Osteoblast (primary cell): ENCODE results near the gene SH2D4B. TPM values are rescaled to one million over a fixed set of nuclear protein-coding genes. Genes with fewer than 3 reads are reported as not detected.

Experiments
- DNase-seq: peaks from one replicate; pipeline ENCODE4 v3.0.0; 2011; ENCODE audit warnings: low spot score, mixed read lengths; ENCODE audit not compliant: insufficient read length; ENCODE audit errors: missing footprints
- H2AFZ ChIP-seq: 2 replicates; pipeline ENCODE4 v1.6.0; 2011; ENCODE audit warnings: mild to moderate bottlenecking, low read length
- H3K27ac ChIP-seq: 2 replicates; pipeline ENCODE4 v1.5.1; 2011; ENCODE audit warnings: mild to moderate bottlenecking, low read depth, low read length, moderate library complexity
- H3K27me3 ChIP-seq: 2 replicates; pipeline ENCODE4 v1.6.0; 2012; ENCODE audit warnings: mild to moderate bottlenecking, control low read depth, inconsistent platforms, low read length, moderate library complexity; ENCODE audit not compliant: insufficient read depth
- H3K36me3 ChIP-seq: 2 replicates; pipeline ENCODE4 v1.5.1; 2011; ENCODE audit warnings: mild to moderate bottlenecking, low read length, control low read depth, moderate library complexity; ENCODE audit not compliant: insufficient read depth
- H3K4me1 ChIP-seq: 2 replicates; pipeline ENCODE4 v1.5.1; 2011; ENCODE audit warnings: mild to moderate bottlenecking, low read length, control low read depth, moderate library complexity; ENCODE audit not compliant: insufficient read depth
- H3K4me2 ChIP-seq: 2 replicates; pipeline ENCODE4 v1.6.0; 2011; ENCODE audit warnings: mild to moderate bottlenecking, low read length; ENCODE audit not compliant: insufficient read depth
- H3K4me3 ChIP-seq: fragments of 200-600 bp; sonication (generic); 3 replicates; pipeline ENCODE4 v1.5.1; 2012; ENCODE audit warnings: mild to moderate bottlenecking, low read length, inconsistent platforms; ENCODE audit not compliant: insufficient read depth
- H3K79me2 ChIP-seq: 2 replicates; pipeline ENCODE4 v1.6.0; 2012; ENCODE audit warnings: mild to moderate bottlenecking, low read length, control low read depth, inconsistent platforms; ENCODE audit not compliant: insufficient read depth
- H3K9me3 ChIP-seq: 2 replicates; pipeline ENCODE4 v1.5.1; 2011; ENCODE audit warnings: low read depth, low read length, control low read depth
- H4K20me1 ChIP-seq: 2 replicates; pipeline ENCODE4 v1.6.0; 2012; ENCODE audit warnings: mild to moderate bottlenecking, low read length, control low read depth; ENCODE audit not compliant: insufficient read depth
- total RNA-seq: library from RNA; depleted of rRNA; stranded (reverse); fragments of >200 nt; gene quantifications from 2 replicates; pipeline ENCODE4 v1.2.3, GENCODE V29; 2012
- TF ChIP-seq, protein P1 (sequence below): IDR thresholded peaks from 2 replicates; pipeline ENCODE4 v1.5.1; 2011; ENCODE audit warnings: mild to moderate bottlenecking, low read depth, low read length, moderate library complexity; ENCODE audit errors: extremely low read depth

SH2D4B gene
- total RNA-seq, 1 donor = under 0.01 TPM

- Histone ChIP-seq H3K9me3 (no peaks in the 10 kb centered on the region), H3K79me2 (no peaks in the 10 kb centered on the region), H3K4me3 (no peak overlapping the region), H3K27ac (no peak overlapping the region), H3K4me2 (no peak overlapping the region), H4K20me1 (no peaks in the 10 kb centered on the region), H3K36me3 (no peaks in the 10 kb centered on the region), H3K27me3 (no peaks in the 10 kb centered on the region), H2AFZ (no peak overlapping the region), H3K4me1 (no peaks in the 10 kb centered on the region)
- TF ChIP-seq, protein P1, sequence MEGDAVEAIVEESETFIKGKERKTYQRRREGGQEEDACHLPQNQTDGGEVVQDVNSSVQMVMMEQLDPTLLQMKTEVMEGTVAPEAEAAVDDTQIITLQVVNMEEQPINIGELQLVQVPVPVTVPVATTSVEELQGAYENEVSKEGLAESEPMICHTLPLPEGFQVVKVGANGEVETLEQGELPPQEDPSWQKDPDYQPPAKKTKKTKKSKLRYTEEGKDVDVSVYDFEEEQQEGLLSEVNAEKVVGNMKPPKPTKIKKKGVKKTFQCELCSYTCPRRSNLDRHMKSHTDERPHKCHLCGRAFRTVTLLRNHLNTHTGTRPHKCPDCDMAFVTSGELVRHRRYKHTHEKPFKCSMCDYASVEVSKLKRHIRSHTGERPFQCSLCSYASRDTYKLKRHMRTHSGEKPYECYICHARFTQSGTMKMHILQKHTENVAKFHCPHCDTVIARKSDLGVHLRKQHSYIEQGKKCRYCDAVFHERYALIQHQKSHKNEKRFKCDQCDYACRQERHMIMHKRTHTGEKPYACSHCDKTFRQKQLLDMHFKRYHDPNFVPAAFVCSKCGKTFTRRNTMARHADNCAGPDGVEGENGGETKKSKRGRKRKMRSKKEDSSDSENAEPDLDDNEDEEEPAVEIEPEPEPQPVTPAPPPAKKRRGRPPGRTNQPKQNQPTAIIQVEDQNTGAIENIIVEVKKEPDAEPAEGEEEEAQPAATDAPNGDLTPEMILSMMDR = no peak
- DNase-seq = no peak
These were observed 134.9 kb downstream of the SH2D4B start for GRCh38 chr10:80672613-80673012.

DNA sequence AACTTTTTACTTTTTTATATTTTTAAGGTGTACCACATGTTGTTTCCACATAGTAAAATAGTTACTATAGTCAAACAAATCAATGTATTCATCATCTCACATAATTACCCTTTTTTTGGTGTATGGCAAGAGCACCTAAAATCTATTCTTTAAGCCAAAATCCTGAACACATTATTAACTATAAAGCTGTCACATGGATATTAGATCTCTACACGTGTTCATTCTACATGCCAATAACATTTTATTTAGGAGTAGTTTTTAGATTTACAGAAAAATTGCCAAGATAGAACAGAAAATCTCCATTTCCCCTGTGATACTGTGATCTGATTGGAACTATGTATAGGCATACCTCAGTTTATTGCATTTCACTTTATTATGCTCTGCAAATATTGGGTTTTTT, 137.1 kb downstream of the SH2D4B start:
- H2AFZ ChIP-seq = no peak overlapping the region
- no peak overlapping the region for H3K4me2 ChIP-seq
- H3K79me2 ChIP-seq = no peaks in the 10 kb centered on the region
- H3K4me3 ChIP-seq = no peak overlapping the region
- no peaks in the 10 kb centered on the region for H4K20me1 ChIP-seq
- H3K36me3 ChIP-seq = no peaks in the 10 kb centered on the region
- H3K4me1 ChIP-seq = no peaks in the 10 kb centered on the region
- TF ChIP-seq, protein P1 = no peak
- no peaks in the 10 kb centered on the region for H3K27me3 ChIP-seq
- no peaks in the 10 kb centered on the region for H3K9me3 ChIP-seq
- no peak for DNase-seq
- no peak overlapping the region for H3K27ac ChIP-seq

DNA sequence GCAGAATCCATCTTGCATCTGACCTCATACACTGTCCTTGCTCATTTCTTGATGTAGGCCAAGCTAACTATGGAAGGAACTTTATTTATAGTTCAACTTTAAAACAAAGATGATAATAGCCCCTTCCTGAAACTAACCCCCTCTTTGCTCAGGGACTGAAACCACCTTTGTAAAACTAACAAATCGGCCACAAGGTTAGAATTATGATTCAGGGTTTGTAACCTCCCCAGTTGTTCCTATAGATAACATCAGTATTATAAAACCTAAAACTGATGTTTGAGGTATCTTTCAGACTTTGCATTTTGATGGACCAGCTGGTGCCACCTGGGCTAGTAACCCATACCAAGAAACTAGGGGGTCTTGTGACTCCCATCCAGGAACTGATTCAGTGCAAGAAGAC, 143.4 kb downstream of the SH2D4B start:
- H4K20me1 ChIP-seq = no peaks in the 10 kb centered on the region
- H2AFZ ChIP-seq = no peak overlapping the region
- no peaks in the 10 kb centered on the region for H3K4me1 ChIP-seq
- H3K27me3 ChIP-seq = no peaks in the 10 kb centered on the region
- H3K27ac ChIP-seq = no peak overlapping the region
- no peaks in the 10 kb centered on the region for H3K36me3 ChIP-seq
- no peaks in the 10 kb centered on the region for H3K79me2 ChIP-seq
- H3K4me3 ChIP-seq = no peak overlapping the region
- no peaks in the 10 kb centered on the region for H3K9me3 ChIP-seq
- no peak for DNase-seq
- no peak overlapping the region for H3K4me2 ChIP-seq
- TF ChIP-seq, protein P1 = no peak

GRCh38 chr10:80684259-80684658, 146.6 kb downstream of the SH2D4B start:
- H2AFZ ChIP-seq = no peak overlapping the region
- no peaks in the 10 kb centered on the region for H3K36me3 ChIP-seq
- TF ChIP-seq, protein P1 = no peak
- H3K4me3 ChIP-seq = no peak overlapping the region
- no peaks in the 10 kb centered on the region for H3K27me3 ChIP-seq
- H3K4me1 ChIP-seq = no peaks in the 10 kb centered on the region
- no peak overlapping the region for H3K4me2 ChIP-seq
- no peaks in the 10 kb centered on the region for H3K9me3 ChIP-seq
- H3K27ac ChIP-seq = no peak overlapping the region
- DNase-seq = no peak
- no peaks in the 10 kb centered on the region for H4K20me1 ChIP-seq
- H3K79me2 ChIP-seq = no peaks in the 10 kb centered on the region
